PC-9 (cell line): Measurements from ENCODE around the gene HNRNPAB. TPM values are rescaled to one million over a fixed set of nuclear protein-coding genes. Genes with fewer than 3 reads are reported as not detected.

Experiments
- BruUV-seq: library from RNA; stranded (reverse); fragments of 400-500 nt; replicated peaks from 2 replicates; lab custom pipeline; 2021; lab: Mats Ljungman, UMichigan
- CTCF ChIA-PET: fragments of 300-600 bp; sonication (Branson Sonifier 250); formaldehyde crosslinking; loops from one replicate; lab custom pipeline; 2022; ENCODE audit warnings: antibody characterized with exemption; lab: Charles Lee
- POLR2A ChIA-PET: fragments of 300-600 bp; sonication (Branson Sonifier 250); formaldehyde crosslinking; loops from one replicate; lab custom pipeline; 2022; ENCODE audit warnings: antibody characterized with exemption; ENCODE audit not compliant: unreplicated experiment; lab: Charles Lee
- DNase-seq, 2 experiments: peaks; one replicate each; pipeline versions ENCODE4 v3.0.0 to v3.0.0-alpha.2; 2015 to 2022; ENCODE audit warnings: mixed read lengths in 1 of 2
- H2AFZ ChIP-seq: fragments of 200-600 bp; sonication (generic); 2 replicates; pipeline ENCODE4 v1.8.1; 2017; ENCODE audit warnings: antibody characterized with exemption
- H3F3A ChIP-seq: fragments of 200-600 bp; sonication (generic); 2 replicates; pipeline ENCODE4 v1.8.1; 2017; ENCODE audit warnings: antibody characterized with exemption, mild to moderate bottlenecking, low read depth; ENCODE audit not compliant: insufficient read depth
- H3K27ac ChIP-seq: fragments of 200-600 bp; sonication (generic); 2 replicates; pipeline ENCODE4 v1.6.1; 2016; ENCODE audit warnings: mixed run types
- H3K27me3 ChIP-seq: fragments of 200-600 bp; sonication (generic); 2 replicates; pipeline ENCODE4 v1.6.1; 2016; ENCODE audit warnings: low read depth, mixed run types; ENCODE audit not compliant: insufficient read depth
- H3K36me3 ChIP-seq: fragments of 200-600 bp; sonication (generic); 2 replicates; pipeline ENCODE4 v1.6.1; 2016; ENCODE audit warnings: low read depth, mixed run types
- H3K4me1 ChIP-seq: fragments of 200-600 bp; sonication (generic); replicated peaks from 2 replicates; pipeline ENCODE4 v1.6.1; 2016; ENCODE audit warnings: mixed run types; ENCODE audit not compliant: insufficient read depth
- H3K4me2 ChIP-seq: fragments of 200-600 bp; sonication (generic); 2 replicates; pipeline ENCODE4 v1.6.1; 2017; ENCODE audit warnings: mixed run types
- H3K4me3 ChIP-seq: fragments of 200-600 bp; sonication (generic); 2 replicates; pipeline ENCODE4 v1.6.1; 2016; ENCODE audit warnings: mixed run types
- H3K79me2 ChIP-seq: fragments of 200-600 bp; sonication (generic); 2 replicates; pipeline ENCODE4 v1.6.1; 2017; ENCODE audit warnings: low read depth, mixed run types
- H3K9me2 ChIP-seq: fragments of 200-600 bp; sonication (generic); 2 replicates; pipeline ENCODE4 v1.8.1; 2017; ENCODE audit warnings: mild to moderate bottlenecking; ENCODE audit not compliant: insufficient read depth
- H3K9me3 ChIP-seq: fragments of 200-600 bp; sonication (generic); 2 replicates; pipeline ENCODE4 v1.8.1; 2016; ENCODE audit warnings: low read depth; ENCODE audit not compliant: insufficient read depth
- H4K20me1 ChIP-seq: fragments of 200-600 bp; sonication (generic); 2 replicates; pipeline ENCODE4 v1.8.1; 2017; ENCODE audit not compliant: insufficient read depth
- CTCF ChIP-seq: fragments of 200-600 bp; sonication (generic); conservative IDR thresholded peaks from 2 replicates; pipeline ENCODE4 v1.6.1; 2017; ENCODE audit warnings: mixed run types, antibody characterized with exemption, mild to moderate bottlenecking, moderate library complexity
- EZH2 ChIP-seq: fragments of 200-600 bp; sonication (generic); IDR thresholded peaks from 2 replicates; pipeline ENCODE4 v1.8.0; 2017; ENCODE audit warnings: antibody characterized with exemption, low read depth
- intact Hi-C: fragments of 100-400 bp; cut with micrococcal nuclease; formaldehyde crosslinking; loops from one replicate; pipeline ENCODE4 v1.10.0; 2022; ENCODE audit not compliant: unreplicated experiment
- total RNA-seq: library from RNA; stranded (reverse); gene quantifications from 2 replicates; pipeline ENCODE4 v1.2.3, GENCODE V29; 2021

HNRNPAB gene
- total RNA-seq, 1 experiment from 2014 or later = 193 TPM

DNA sequence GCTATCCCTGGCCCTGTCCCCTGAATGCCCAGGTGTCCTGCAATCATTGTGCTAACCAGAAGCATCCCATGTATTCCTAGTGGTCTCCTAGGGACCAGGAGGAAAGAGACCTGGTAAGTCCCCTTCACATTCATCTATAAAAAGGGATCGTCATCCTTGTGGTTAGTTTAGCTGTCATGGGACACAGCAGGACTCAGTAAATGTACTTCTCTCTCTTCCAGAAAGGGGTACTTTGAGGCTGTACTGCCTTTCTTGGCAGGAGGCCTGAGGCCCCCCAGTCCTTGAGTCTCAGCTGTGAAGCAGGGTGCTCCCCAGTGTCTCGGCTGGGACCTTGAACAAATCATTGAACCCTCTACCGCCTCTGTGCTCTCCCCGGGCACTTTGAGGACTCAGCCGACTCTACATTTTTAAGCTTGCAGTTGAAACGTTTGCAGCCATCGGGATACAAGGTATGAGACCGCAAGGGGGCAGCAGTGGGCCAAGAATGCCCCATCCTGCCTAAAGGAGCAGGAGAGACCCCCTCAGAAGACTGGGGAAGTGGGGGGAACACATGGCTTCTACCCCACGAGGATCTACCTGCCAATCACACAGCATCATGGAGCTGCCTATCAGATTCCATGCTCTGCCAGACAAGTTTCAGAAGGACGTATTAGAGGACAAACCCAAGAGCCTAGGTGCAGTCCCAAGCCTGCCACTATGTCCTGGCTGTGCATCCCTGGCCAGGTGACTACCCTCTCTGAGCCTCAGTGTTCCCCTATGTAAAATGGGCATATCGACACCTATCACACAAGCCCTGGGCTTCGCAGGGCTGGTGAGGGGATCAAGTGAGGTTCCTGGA, 30.6 kb downstream of the HNRNPAB start:
- no TSS peak for BruUV-seq
- H3K27ac ChIP-seq = no peak overlapping the region
- H3F3A ChIP-seq = peaks cover 19% of the 10 kb centered on the region
- ChIA-PET CTCF (interaction anchor here (0.6 kb wide), 2 partner anchors 16 to 991 kb away, joined by 4 to 7 read pairs; no protein-coding TSS in a partner anchor), POLR2A (no interaction called here)
- peak; percentile 37 to 61 for DNase-seq
- H3K36me3 ChIP-seq = peaks cover 5% of the 10 kb centered on the region; the same call in 1 of the 2 replicates
- no peak overlapping the region for H2AFZ ChIP-seq
- peaks cover 20% of the 10 kb centered on the region for H3K79me2 ChIP-seq
- H3K4me1 ChIP-seq = peaks cover 20% of the 10 kb centered on the region
- intact Hi-C loops = loop anchor here (10.0 kb wide), 2 partner anchors 390 to 1260 kb away; partner anchors contain the start of gene CLK4
- no peaks in the 10 kb centered on the region for H3K9me3 ChIP-seq
- no peaks in the 10 kb centered on the region for H3K9me2 ChIP-seq
- TF ChIP-seq EZH2 = no peak
- TF ChIP-seq CTCF = peak; percentile 86
- H3K27me3 ChIP-seq = no peaks in the 10 kb centered on the region
- peak overlapping the region; percentile 50; the same call in 1 of the 2 replicates for H3K4me2 ChIP-seq
- H4K20me1 ChIP-seq = peaks cover 5% of the 10 kb centered on the region; the same call in 1 of the 2 replicates
- H3K4me3 ChIP-seq = no peak overlapping the region

DNA sequence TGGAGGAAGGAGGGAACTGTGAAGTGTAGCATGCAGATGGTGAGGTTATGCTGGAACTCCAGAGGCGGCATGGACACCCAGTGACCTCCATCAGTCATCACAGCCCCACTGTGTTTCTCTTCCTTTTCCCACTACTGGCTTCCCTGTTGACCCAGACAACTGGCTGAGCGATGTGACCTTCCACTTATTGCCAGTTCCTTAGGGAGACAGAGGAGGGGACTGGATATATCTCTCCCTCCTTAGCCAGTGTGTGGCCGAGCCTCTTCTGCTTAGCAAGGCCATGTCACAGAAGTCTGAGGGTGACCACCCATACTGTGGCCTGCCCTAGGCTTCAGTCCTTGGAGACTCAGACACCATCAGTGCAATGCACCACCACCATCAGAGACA, 31.2 kb downstream of the HNRNPAB start:
- H3K4me2 ChIP-seq = no peak overlapping the region
- peaks cover 14% of the 10 kb centered on the region for H3K4me1 ChIP-seq
- H4K20me1 ChIP-seq = no peaks in the 10 kb centered on the region
- peaks cover 19% of the 10 kb centered on the region for H3F3A ChIP-seq
- no peak overlapping the region for H2AFZ ChIP-seq
- TF ChIP-seq EZH2 (no peak), CTCF (no peak)
- POLR2A ChIA-PET = no interaction called here
- no peaks in the 10 kb centered on the region for H3K9me2 ChIP-seq
- DNase-seq = peak in 1 of 2 experiments; percentile 15
- intact Hi-C loops = loop anchor here (10.0 kb wide), 2 partner anchors 389 to 1259 kb away; partner anchors contain the start of gene CLK4
- H3K9me3 ChIP-seq = no peaks in the 10 kb centered on the region
- no peak overlapping the region for H3K27ac ChIP-seq
- no peak overlapping the region for H3K4me3 ChIP-seq
- CTCF ChIA-PET = no interaction called here
- no TSS peak for BruUV-seq
- H3K27me3 ChIP-seq = no peaks in the 10 kb centered on the region
- H3K36me3 ChIP-seq = peaks cover under 1% of the 10 kb centered on the region; the same call in 1 of the 2 replicates
- H3K79me2 ChIP-seq = peaks cover 14% of the 10 kb centered on the region

DNA sequence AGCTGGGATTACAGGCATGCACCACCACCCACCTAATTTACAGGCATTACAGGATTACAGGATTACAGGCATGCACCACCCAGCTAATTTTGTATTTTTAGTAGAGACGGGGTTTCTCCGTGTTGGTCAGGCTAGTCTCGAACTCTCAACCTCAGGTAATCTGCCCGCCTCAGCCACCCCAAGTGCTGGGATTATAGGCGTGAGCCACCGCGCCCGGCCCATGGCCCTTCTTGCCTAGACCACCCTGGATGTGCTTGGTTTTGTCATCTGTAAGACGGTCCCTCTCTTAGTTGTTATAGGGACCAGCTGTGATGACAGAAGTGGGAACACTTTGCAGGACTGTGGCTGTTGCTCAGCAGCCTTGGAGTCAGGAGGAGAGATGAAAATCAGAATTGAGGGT, 31.8 kb downstream of the HNRNPAB start:
- no peaks in the 10 kb centered on the region for H3K9me2 ChIP-seq
- H2AFZ ChIP-seq = no peak overlapping the region
- ChIA-PET CTCF (no interaction called here), POLR2A (no interaction called here)
- no peak overlapping the region for H3K4me2 ChIP-seq
- intact Hi-C loops = loop anchor here (10.0 kb wide), 2 partner anchors 389 to 1259 kb away; partner anchors contain the start of gene CLK4
- H3K4me3 ChIP-seq = no peak overlapping the region
- no peaks in the 10 kb centered on the region for H3K9me3 ChIP-seq
- peaks cover 19% of the 10 kb centered on the region for H3F3A ChIP-seq
- TF ChIP-seq EZH2 (no peak), CTCF (no peak)
- H3K27me3 ChIP-seq = no peaks in the 10 kb centered on the region; the same call in 1 of the 2 replicates
- H3K27ac ChIP-seq = no peak overlapping the region
- no peaks in the 10 kb centered on the region for H4K20me1 ChIP-seq
- peaks cover 8% of the 10 kb centered on the region for H3K79me2 ChIP-seq
- H3K4me1 ChIP-seq = peaks cover 9% of the 10 kb centered on the region
- DNase-seq = peak in 1 of 2 experiments; percentile 11
- no peaks in the 10 kb centered on the region for H3K36me3 ChIP-seq
- BruUV-seq = no TSS peak
